Measurements from ENCODE around the gene ATP1A4. TPM values are rescaled to one million over a fixed set of nuclear protein-coding genes. Genes with fewer than 3 reads are reported as not detected.
"Not testable (repeated sequence)": the region's sequence is repeated elsewhere in the genome, so short reads cannot be mapped to it uniquely, and the experiment has no call there.

The ATP1A4 gene
- total and polyA plus RNA-seq, 2 of the 8 experiments (the other 6 are each of a cell fraction or from before 2014, with no cell fraction given), result 0.48 to 0.61 TPM

DNA sequence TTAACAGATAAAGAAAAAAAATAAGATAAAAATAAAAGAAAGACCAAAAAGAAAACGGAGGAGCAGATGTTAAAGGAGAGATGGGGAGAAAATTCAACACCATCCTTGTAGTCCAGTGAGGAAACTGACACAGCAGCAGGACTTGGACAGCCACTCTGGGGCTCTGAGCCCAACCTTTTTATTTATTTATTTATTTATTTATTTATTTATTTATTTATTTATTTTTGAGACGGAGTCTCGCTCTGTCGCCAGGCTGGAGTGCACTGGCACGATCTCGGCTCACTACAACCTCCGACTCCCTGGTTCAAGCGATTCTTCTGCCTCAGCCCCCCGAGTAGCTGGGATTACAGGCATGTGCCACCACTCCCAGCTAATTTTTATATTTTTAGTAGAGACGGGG lies 39.9 kb upstream of the ATP1A4 start:
- not testable (repeated sequence) for H3K23ac ChIP-seq (ENCODE audit: insufficient read length); H3K27ac ChIP-seq (ENCODE audit: low read depth, low read length); H4K5ac ChIP-seq (ENCODE audit: insufficient read length, low read depth, low read length); H2BK5ac ChIP-seq (ENCODE audit: low read depth, low read length); H3K79me2 ChIP-seq (ENCODE audit: control insufficient read depth in 1 of 2, insufficient read depth in 2 of 2, low read length in 2 of 2); H3K23me2 ChIP-seq (ENCODE audit: low read depth, low read length); H3K4ac ChIP-seq (replicated peaks; ENCODE audit: insufficient read length, low read depth, low read length); H4K20me1 ChIP-seq (replicated peaks in 1 of 2; ENCODE audit: control insufficient read depth in 1 of 2, insufficient read depth in 2 of 2, low read length in 2 of 2); H3K9me3 ChIP-seq (ENCODE audit: insufficient read depth in 2 of 2, low read depth in 1 of 2, low read length in 1 of 2); H3K36me3 ChIP-seq (ENCODE audit: control insufficient read depth in 2 of 4, insufficient read depth in 4 of 4, low read length in 3 of 4); H3K9ac ChIP-seq (replicated peaks in 1 of 4; ENCODE audit: extremely low read depth in 1 of 4, low read depth in 3 of 4, low read length in 3 of 4); DNase-seq (ENCODE audit: low read depth in 1 of 2, low spot score in 2 of 2); H3K18ac ChIP-seq (ENCODE audit: extremely low read depth, low read length); H4K91ac ChIP-seq (replicated peaks; ENCODE audit: insufficient read length, low read length); FAIRE-seq; H2AK5ac ChIP-seq (ENCODE audit: low read depth, low read length); H3K79me1 ChIP-seq (ENCODE audit: low read depth, low read length); H2AFZ ChIP-seq (ENCODE audit: low read length); H3K4me2 ChIP-seq (ENCODE audit: insufficient read depth in 1 of 2, low read depth in 2 of 2, low read length in 2 of 2); H3K27me3 ChIP-seq (replicated peaks in 1 of 4; ENCODE audit: control insufficient read depth in 3 of 4, extremely low read depth in 1 of 4, insufficient read depth in 3 of 4, low read length in 3 of 4); H3K14ac ChIP-seq (ENCODE audit: insufficient read length); H2BK120ac ChIP-seq (replicated peaks; ENCODE audit: low read depth, low read length); H4K8ac ChIP-seq (ENCODE audit: extremely low read depth, insufficient read depth, low read length); H2BK20ac ChIP-seq (ENCODE audit: low read length); H3K4me3 ChIP-seq (ENCODE audit: extremely low read depth in 1 of 4, insufficient read depth in 2 of 4, low read depth in 3 of 4, low read length in 4 of 4); H2BK12ac ChIP-seq (ENCODE audit: low read depth, low read length); H2BK15ac ChIP-seq (ENCODE audit: low read length); H3K56ac ChIP-seq (replicated peaks; ENCODE audit: insufficient read length, low read depth, low read length)
- CTCF ChIA-PET (ENCODE audit: partially characterized antibody), result interaction anchor here (0.8 to 18.1 kb wide), 8 partner anchors 8 to 140 kb away, joined by 3 to 256 read pairs (median 26); partner anchors contain the start of genes CASQ1 and IGSF8
- WGBS, 2 experiments (ENCODE audit: extremely low coverage in 1 of 2, insufficient coverage in 1 of 2, insufficient read length in 1 of 2, insufficient replicate concordance in 2 of 2, low coverage in 1 of 2, low lambda C conversion rate in 2 of 2, missing lambda C conversion rate in 1 of 2), result 94% methylated on average over 10 of the region's 10 CpGs; no CpG with 5 or more reads in 1 of the 2 experiments
- peaks cover 8 to 48% (median 31%) of the 10 kb centered on the region in 4 experiments for H3K4me1 ChIP-seq (replicated peaks in 1 of 4; ENCODE audit: control insufficient read depth in 3 of 4, insufficient read depth in 4 of 4, low read length in 3 of 4)
- POLR2A ChIA-PET (ENCODE audit: partially characterized antibody), result interaction anchor here (1.0 to 1.2 kb wide), 2 partner anchors 20 to 141 kb away, joined by 3 read pairs; no protein-coding TSS in a partner anchor
